Dedifferentiated amniotic fluid mesenchymal stem cell (primary cell): ENCODE data around the gene GULP1.
"Not testable (repeated sequence)": the region's sequence is repeated elsewhere in the genome, so short reads cannot be mapped to it uniquely, and the experiment has no call there.

ENCODE experiments used
- DNase-seq: peaks from one replicate; pipeline ENCODE4 v3.0.0-alpha.2; 2016; ENCODE audit errors: extremely low spot score

GULP1 gene

DNA sequence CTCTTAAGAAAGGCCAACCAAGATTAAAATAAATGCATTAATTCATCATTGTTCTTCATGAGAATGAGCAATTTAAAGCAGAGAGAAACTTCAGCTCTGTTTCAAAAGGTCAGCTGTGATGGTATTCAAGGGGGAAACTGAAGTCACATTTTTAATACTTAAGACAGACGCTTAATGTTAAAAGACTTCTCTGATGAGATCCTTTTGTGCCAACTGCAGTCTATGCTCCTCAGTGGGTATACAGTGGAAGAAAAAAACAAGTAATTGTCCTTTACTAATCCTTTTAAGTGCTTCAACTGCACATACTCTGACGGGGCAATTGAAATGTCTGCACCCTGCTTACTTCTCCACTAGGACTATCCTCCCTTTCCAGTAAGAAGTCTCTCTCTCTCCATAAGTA, 309.7 kb downstream of the GULP1 start:
- no peak for DNase-seq

DNA sequence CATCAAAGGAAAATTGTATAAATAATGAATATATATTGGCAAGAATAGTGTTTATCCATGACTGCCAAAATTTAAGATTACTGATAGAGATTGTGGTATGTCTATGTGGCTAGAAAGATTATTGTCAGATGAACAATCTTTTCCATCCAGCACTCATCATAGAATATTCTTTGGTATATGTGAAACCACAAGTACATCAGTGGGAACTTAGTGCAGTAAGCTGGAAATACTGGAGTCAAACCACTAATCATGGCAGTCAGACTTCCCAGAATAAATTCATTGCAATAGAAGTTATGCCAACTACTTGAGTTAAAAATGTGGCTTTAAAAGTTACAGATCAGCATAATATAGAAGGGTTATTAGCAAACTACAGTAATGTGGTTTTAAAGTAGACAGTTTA, 310.3 kb downstream of the GULP1 start:
- DNase-seq = no peak

DNA sequence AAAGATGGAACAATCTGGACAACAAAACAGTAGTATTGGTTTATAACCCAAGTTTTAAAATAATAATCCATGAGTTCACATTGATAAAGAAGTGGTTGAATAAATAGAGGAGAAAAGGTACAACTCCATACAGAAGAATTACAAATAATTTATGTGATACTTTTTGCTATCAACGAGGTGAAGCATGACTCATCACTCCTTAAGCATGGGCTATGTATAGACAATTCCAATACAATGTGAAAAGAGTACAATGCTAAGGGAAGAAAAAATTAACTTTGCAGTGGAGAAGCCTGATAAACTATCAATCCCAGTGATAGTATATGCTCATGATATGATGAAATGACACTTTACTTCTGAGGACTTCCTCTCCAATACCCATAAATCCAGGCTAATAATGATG, 312.9 kb downstream of the GULP1 start:
- no peak for DNase-seq

DNA sequence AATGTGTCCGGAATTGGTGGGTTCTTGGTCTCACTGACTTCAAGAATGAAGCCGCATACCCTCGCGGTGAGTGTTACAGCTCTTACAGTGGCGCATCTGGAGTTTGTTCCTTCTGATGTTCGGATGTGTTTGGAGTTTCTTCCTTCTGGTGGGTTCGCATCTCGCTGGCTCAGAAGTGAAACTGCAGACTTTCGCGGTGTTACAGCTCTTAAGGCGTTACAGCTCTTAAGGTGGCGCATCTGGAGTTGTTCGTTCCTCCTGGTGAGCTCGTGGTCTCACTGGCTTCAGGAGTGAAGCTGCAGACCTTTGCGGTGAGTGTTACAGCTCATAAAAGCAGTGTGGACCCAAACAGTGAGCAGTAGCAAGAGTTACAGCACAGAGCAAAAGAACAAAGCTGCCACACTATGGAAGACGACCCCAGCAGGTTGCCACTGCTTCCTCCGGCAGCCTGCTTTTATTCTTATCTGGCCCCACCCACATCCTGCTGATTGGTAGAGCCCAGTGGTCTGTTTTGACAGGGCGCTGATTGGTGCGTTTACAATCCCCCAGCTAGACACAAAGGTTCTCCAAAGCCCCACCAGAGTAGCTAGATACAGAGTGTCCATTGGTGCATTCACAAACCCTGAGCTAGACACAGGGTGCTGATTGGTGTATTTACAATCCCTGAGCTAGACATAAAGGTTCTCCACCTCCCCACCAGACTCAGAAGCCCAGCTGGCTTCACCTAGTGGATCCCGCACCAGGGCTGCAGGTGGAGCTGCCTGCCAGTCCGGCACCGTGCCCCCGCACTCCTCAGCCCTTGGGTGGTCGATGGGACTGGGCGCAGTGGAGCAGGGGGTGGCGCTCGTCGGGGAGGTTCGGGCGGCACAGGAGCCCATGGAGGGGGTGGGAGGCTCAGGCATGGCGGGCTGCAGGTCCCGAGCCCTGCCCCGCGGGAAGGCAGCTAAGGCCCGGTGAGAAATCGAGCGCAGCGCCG, 314.2 kb downstream of the GULP1 start:
- not testable (repeated sequence) for DNase-seq

DNA sequence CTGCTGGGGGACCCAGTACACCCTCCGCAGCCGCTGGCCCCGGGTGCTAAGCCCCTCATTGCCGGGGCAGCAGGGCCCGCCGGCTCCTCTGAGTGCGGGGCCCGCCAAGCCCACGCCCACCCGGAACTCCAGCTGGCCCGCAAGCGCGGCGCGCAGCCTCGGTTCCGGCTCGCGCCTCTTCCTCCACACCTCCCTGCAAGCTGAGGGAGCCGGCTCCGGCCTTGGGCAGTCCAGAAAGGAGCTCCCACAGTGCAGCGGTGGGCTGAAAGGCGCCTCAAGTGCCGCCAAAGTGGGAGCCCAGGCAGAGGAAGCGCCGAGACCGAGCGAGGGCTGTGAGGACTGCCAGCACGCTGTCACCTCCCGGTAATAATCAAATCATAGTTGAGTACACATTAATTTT, 314.9 kb downstream of the GULP1 start:
- DNase-seq = not testable (repeated sequence)

DNA sequence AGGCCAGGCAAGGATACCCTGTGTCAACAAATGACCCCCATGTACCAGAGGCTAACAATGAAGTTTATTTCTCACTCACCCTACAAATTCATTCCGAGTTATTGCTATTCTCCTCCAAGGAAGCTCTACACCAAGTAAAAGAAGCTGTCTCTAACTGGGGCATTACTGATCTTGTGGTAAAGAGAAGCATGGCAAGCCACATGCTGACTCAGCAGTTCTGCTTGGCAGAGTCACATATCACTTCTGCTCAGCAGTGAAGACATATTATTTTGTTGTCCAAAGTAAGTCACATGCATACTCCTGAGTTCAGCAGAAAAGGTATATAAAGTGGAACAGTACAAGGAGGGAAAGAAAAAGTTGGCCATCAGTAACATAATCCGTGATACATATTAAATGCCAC, 315.8 kb downstream of the GULP1 start:
- DNase-seq = no peak

DNA sequence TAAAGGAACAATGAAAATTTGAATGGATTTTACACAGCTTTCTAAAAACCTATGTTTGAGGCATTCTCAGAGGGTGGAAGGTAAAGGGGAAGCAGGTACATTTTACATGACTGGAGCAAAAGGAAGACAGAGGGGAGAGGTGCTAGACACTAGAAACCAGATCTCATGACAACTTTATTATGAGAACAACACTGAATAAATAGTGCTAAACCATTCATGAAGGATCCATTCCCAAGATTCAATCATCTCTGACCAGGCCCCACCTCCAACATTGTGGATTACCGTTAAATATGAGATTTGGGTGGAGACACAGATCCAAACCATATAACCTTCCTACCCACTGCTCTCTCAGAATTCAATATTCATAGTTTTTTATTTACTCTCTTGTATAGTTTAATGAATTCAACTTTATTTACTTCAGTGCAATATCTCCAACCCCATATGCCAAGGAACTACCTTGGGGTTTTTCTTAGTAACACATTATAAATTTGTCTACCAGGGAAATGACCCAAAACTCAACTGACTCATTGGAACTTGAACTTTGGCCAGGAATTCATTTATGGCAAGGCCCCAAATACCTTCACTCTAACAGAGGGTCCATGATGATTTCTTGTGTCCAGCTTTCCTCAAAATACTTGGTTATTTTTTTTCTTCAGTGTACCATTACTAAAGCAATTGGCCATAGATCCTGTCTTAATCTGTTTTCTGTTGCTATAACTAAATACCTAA, 317.8 kb downstream of the GULP1 start:
- DNase-seq = no peak

DNA sequence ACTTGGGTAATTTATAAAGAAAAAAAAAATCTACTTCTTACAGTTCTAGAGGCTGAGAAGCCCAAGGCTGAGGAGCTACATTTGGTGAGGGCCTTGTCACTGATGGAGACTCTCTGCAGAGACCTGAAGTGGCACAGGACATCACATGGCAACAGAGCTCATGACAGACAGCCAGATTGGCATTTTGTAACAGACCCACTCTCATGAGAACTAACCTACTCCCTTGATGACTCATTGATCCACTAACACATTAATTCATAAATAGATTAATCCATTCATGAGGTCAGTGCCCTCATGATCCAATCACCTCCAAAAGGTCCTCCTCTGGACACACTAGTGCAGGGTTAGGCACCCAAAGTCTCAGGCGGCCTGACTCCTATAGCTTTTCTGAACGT, 318.4 kb downstream of the GULP1 start:
- DNase-seq = no peak

DNA sequence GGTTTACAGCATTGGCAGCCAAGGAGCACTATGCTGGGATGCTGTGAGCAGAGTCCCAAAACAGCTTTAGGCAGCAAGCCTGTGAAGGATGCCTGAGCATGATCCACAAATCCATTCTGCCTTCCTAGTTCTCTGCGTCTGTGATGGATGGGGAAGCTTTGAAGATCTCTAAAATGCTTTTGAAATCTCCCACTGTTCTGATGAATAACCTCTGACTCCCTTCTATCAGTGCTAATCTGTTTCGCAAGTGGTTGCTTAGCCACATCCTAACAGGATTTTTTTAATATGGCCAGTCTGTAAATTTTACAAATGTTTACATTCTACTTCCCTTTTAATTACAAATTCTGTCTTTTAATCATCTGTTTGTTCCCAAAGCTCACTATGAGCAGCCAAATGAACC, 319.2 kb downstream of the GULP1 start:
- no peak for DNase-seq

DNA sequence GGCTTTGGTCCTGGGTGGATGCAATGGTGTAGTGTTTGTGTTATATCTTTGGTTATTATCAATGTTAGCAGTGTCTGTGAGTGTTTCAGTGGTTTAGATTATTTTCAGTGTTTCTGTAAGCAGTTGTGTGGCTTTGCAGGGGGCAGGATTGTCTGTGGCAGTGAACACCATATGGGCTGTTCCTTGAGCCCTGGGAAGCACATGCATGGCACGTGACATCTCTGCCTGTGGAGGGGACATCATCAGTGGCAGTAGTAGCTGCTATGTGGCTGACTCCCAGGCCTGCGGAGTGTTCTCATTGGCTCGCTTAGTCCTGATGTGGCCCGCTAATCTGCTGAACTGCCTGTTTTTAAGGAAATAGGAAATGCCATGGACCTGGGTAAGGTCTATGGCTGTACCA, 327.5 kb downstream of the GULP1 start:
- no peak for DNase-seq

DNA sequence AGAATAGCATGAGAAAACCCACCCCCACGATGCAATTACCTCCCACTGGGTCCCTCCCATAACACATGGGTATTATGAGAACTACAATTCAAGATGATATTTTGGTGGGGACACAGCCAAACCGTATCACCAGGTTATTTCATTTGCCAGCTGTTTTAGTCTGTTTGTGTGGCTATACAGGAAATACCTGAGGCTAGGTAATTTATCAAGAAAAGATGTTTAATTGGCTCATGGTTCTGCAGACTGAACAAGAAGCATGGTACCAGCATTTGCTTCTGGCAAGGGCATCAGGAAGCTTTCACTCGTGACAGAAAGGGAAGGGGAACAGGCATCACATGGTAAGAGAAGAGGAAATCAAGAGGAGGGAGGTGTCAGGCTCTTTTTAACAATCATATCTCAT, 329.2 kb downstream of the GULP1 start:
- DNase-seq = no peak

DNA sequence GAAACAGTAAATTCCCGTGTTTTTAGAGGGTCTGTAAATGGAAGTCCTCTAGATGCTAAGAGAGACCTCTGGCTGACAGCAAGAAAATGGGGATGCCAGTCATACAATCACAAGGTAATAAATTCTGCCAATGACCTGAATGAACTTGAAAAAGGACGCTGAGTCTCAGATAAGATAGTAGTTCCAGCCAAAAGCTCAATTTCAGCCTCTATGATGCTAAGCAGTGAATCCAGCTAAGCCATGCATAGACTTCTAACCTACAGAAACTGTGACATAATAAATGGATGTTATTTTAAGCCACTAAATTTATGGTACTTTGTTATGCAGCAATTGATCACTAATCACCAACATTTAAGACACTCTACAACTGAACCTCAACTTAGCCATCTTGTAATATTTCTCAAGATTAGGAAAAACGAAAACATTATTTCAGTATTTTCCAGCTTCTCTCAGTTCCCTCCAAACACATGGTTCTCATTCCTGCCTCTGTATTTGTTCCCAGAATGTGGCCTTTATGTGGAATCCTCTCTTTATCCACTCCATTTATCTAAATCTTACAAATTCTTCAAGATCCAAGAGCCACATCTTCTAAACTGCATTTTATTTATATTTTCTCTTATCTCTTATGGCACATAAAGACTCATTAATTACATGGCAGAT, 331.1 kb downstream of the GULP1 start:
- DNase-seq = no peak

DNA sequence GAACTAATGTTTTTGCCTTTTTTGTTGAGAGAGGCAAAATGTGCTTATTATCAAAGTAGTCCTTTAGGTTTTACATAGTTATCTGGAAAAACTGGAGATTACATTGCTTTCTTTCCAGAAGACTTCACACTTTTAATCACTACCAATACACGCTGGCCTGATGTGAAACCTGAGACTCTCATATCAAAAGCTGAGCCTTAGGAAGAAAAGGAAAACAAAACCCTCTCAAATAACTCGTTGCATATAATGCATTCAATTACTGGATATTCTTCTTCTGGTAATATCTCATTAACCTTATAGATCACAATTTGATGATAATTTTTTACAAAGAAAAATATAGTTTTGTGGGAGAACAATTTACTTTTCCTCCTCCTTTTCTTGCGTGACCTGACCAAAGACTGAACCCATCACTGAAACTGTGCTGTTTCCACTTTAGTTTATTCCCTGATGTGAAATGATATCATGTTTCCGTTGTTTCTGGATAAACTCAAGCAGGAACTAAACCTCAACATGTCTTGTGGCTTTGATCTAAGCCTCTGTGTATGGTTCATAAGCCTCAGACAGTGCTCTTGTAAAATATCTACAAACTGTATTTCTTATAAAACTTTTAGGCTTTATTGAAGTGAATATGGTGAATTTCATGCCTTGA, 332.4 kb downstream of the GULP1 start:
- peak; percentile 81 for DNase-seq

DNA sequence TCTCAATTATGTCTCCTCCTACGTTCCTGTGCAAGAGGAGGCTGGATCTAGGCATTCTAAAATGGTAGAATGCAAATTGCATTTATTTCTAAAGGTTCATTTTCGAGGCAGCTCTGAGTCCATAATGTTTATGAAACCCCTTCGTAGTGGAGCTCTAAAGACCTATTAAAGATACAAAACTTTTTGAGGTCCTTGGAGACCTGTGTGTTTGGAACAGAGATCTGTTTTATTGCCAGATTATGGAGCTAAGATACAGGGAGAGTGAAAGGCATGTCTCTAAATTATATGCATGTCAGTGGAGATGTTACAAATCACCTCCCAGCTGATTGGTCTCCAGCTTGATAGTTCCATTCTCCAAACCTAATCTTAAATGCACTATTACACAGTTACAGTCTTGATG, 335.8 kb downstream of the GULP1 start:
- no peak for DNase-seq

DNA sequence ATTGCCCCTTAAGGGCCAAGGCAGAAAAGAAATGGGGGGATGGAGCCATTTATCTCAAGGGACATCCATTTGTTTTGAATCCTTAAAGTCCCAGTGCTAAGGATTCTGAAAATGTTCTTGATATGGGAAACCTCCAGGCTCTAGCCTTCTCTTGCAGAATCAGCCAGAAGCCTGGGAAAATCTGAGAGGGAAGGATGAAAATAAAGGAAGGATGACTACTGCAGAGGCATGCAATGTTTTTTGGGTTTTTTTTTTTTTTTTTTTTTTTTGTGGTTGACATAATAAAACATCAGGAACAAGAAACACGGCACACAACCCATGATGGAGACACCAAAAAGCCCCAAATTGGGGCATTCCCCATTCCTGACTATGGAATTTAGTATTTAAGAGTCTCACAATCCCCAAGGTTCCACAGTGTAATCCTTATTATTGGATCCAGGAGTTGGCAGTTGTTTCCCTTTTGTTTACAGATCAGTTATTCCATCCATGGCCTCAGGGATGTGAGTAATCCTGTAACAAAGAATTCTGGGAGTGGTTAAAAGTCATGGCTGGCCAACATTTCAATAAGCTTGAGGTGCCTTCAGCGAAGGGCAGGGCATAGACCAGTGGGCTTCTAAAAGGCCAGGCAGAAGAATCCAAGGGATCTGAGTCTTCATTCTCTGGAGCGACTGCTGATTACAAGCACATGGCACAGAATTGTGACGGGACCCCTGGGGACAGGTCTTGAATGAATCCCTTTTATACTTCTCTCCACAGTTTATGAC, 337.5 kb downstream of the GULP1 start:
- peak; percentile 97 for DNase-seq

DNA sequence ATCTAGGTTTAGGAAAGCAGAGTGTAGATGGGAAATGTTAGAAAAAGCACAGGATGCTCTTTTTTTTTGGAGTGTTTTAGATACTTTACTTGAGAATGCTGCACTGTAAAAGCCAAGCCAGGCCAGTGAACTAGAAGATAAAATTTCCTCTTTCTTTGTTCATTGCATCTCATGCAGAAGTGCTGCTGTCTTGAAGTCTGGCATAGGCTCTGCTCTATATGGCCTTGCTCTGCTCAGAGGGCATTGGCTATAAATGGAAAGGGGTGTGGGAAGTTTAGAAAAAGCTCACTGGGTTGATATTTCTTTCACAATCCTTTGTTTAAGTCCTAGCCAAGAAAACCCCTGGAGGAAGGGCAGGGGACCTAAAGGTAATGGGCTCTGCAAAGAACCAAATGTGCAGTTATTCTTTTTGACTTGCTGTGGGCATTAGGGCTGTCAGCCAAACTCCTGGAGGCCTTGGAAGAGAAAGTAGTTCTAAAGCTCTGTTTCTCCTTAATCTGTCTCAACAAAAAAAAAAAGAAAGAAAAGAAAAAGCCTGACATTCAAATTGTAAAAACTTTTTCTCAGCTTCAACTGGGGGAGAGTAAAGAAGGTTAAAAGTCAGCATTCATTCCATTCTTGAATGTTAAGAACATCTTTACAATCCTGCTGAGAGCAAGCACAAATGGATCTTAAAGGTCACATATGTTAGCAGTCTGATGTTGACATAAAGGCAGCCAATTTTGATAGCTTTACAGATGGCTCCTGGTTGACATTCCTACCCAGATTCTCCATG, 338.3 kb downstream of the GULP1 start:
- DNase-seq = peak; percentile 63

DNA sequence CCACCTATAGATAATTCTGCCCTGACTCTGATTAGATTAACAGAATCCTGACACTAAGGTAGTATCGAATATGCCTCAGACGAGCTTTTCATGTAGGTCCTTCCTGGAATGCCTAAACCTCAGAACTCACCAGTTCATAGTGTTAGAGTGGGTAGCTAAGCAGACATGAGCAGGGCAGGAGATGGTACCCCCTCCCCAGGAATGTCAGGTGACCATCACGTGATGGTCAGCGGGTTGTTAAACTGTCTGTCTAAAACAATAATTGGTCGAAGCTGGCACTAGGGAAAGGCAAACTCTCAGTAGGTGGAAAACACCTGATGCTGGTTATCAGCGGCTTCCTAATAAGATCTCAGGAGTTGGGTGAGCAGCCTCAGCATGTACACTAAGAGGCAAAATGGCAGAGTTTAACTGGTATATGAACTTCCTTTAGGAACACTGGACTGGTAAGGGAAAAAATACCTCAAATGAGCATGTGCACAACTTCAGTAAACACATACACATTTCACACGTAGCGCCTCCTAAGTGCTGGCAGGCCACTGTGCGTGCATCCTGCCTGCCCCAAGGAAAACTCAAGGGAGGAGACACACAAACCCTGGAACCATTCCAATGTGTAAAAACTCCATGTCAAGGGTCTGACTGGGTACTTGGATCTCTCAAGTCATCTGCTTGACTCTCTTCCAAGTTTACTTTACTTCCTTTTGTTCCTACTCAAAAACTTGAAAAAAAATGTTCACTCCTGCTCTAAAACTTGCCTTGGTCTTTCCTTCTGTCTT, 339.5 kb downstream of the GULP1 start:
- no peak for DNase-seq

DNA sequence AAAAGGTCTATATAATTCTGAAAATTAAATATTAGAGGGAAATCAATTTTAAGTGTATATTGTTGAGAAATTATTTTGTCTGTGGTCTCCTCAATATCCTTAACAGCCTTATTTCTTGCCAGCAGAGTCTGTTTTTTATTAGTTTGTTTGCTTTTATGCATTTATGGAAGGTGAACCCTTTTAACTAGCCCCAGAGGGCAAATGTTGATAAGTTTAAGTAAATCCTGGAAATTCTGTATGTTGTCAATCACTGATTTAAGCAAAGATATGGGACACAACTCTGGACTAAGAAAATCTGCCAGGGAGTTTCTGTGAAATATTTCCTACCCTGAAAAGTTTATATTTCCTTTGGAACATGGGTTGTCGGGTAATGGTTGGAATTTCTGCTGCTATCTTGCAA, 343.0 kb downstream of the GULP1 start:
- no peak for DNase-seq
